NCI-H128 (cell line): ENCODE data around the gene MTAP.

Experiments used
- DNase-seq: peaks from one replicate; lab custom pipeline; 2025; ENCODE audit not compliant: unreplicated experiment; lab: John Stamatoyannopoulos, UW

The MTAP gene

DNA sequence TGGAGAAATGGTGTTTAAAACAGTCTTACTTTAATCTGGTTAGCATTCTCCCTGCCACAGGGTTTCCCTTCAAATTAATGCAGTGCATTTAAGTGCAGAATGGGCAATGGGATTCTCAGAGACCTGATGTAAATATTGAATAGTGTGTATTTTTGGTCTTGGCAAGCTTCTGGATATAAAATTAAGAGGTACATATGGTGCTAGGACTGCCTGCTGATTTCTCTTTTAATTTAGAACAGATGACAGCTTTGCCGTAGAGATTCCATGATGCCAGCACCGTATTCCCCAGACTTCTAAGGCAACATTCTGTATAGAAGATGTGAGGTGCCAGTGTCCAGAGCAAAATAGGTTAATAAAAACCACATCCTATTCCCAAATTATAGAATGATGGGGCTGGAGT lies 1.9 kb downstream of the MTAP start:
- DNase-seq, result no peak

DNA sequence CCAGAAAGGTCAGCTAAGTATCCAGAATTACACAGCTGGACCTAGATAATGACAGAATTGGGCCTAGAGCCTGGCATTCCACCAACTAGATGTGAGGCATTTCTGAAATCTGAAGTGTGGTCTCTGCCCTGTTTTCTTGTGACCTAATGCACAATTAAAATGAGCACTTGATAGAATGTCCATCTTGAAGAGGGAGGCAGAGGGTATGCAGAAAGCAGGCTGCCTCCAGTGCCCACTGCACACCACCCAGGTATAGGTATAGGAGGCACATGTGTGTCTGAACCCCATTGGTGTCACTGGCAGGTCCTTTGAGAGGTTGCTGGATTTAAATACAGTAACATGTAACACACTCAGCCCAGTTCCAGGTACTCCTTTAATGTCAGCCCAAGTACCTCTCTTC lies 2.4 kb downstream of the MTAP start:
- DNase-seq, result no peak

GRCh38 chr9:21806644-21807043 lies 4.2 kb downstream of the MTAP start:
- DNase-seq, result no peak

DNA sequence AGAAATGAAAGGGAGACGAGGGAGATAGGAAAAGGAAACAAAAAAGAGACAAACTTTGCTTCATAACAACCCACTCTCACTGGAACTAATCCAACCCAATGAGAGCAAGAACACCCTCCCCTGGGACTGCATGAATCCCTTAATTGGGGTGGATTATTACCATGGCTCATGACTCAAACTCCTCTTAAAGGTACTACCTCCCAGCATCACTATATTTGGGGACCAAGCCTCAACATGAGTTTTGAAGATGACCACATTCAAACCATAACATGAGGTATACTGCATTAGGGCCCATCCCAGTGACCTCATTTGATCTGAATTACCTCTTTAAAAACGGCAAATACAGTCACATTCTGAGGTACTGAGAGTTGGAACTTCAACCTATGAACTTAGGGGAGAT lies 8.0 kb downstream of the MTAP start:
- DNase-seq, result no peak

GRCh38 chr9:21810881-21811280 lies 8.4 kb downstream of the MTAP start:
- DNase-seq, result no peak

GRCh38 chr9:21811914-21812313 lies 9.5 kb downstream of the MTAP start:
- DNase-seq, result no peak

DNA sequence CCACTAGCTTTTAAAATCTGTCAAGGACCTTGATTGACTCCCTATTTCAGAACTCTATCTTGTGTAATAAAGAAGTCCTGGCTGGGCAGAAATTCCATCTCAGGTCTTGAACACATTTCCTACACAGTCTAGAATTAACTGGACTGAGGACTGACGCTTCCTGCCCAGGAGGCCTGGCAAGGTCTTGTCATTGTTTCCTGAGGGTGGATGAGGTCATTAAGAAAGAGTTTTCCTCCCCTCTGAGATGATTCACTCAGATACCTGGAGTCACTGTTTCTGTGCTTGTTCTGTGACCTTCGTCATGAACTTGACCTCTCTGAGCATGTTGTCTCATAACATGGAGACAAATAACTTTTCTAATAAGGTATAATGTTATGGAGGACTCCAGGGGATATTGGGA lies 10.0 kb downstream of the MTAP start:
- DNase-seq, result no peak

DNA sequence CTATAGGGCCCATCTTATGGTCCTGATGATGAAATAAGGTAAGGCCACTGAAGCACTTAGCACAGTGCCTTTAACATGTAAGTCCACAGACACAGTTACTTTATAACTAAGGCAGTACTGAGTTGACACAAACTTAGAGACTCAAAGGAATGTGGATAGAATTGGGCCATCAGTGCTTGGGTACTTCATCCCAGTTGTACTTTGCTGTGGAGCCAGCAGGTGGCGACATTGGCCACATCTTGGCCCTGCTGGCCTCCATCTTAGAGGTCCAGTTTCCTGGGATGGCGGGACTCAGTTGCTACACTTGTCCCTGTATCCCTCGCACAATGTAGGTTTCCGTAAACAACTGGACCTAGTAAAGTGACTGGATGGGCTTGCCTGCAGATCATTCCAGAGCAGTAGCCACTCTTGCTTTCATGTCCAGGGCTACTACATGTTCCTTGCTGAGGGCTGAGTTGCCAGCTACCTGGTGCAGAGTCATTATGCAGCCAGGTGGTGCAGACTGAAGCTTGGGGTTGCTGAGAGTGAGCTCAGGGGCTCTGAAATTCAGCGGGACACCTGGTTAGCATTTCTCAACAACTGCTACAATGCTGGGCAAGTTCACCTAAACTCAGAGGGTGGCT lies 10.6 kb downstream of the MTAP start:
- DNase-seq, result peak; percentile 17

- peak; percentile 83 for DNase-seq
Observed at GRCh38 chr9:21813575-21814473, 11.4 kb downstream of the MTAP start.

- DNase-seq, result no peak
Observed at GRCh38 chr9:21815643-21816042, 13.2 kb downstream of the MTAP start.

DNA sequence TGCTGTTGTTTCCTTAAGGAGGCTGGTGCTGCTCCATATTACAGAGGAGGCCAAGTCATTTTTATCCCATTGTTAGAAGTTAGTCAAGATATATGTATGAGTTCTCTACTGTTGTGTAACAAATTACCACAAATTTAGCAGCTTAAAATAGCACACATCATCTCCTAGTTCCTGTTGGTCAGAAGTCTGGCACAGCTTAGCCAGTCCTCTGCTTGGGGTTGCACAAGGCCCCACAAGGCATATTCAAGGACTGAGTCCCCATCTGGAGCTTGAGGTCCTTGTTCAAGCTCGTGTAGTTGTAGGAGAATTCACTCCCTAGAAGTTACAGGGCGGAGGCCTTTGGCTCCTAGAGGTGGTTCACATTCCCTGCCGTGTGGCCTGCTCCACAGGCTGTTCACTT lies 14.7 kb downstream of the MTAP start:
- DNase-seq, result no peak

DNA sequence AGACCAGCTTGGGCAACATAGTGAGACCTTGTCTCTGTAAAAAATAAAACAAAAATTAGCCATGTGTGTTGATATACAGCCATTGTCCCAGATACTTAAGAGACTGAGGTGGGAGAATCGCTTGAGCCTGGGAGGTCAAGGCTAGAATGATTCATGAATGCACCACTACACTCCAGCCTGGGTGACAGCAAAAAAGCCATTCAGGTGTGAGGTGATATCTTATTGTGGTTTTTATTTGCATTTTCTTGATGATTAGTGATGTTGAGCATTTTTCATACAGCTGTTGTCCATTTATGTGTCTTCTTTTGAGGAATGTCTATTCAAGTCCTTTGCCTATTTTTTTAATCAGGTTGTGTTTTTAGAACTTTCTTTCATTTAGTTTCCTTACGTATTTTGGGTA lies 23.2 kb downstream of the MTAP start:
- no peak for DNase-seq

- DNase-seq, result no peak
Observed at GRCh38 chr9:21828853-21829410, 26.5 kb downstream of the MTAP start.

GRCh38 chr9:21830589-21830988 lies 28.2 kb downstream of the MTAP start:
- DNase-seq, result no peak

DNA sequence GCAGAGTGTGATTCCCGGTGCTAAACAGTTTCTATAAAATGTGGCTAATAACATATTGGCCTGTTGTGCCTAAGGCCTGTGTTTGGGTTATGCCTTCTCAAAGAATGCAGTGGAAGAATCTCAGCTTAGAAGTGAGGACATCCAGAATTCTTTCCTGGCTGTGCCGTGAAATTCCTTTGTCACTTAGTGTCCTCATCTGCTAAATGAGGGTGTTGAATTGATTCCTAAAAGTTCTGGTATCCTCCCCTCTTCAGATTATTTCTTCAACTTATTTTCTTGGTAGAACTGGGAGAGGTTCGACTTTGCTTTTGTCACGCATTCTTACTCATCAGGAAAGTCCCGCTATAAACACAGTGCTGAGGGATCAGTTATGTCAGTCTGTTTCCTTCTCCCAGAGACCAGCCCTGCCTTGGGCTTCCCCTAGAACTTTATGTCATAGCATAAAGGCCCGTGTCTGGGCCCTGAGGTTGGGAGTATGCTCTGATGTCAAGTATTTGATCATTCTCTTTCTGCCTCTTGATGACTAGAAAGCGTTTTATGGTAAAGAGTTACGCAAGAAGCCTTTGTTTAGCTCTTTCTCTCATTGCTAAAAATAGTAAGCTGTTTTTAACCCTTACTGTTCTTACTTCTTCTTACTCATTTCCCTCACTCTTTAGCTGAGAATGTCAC lies 29.5 kb downstream of the MTAP start:
- no peak for DNase-seq

DNA sequence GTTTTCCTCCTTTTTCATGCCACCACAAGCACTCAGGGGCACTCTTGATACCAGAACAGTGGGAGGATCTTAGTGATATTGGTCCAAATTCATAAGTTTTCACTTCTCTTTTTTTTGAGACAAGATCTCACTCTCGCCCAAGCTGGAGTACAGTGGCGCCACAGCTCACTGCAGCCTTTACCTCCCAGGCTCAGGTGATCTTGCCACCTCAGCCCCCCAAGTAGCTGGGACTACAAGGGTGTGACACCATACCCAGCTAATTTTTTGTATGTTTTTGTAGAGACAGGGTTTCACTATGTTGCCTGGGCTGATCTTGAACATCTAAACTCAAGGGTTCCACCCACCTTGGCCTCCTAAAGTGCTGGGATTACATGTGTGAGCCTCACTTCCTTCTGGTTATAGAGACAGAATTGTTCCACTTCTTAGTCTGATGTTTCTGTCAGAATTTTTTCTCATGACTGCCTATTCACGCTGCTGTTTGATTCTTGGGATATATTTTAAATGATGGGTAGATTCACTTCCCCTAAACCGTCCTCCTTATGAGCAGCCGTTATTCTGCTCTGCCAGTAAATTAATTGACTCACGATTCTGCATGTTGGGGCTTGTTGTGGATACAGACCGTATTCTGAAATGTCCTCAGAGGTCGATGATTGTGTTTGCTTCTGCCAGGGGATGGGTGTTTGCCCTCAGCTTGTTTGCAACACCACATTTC lies 30.8 kb downstream of the MTAP start:
- DNase-seq, result no peak

DNA sequence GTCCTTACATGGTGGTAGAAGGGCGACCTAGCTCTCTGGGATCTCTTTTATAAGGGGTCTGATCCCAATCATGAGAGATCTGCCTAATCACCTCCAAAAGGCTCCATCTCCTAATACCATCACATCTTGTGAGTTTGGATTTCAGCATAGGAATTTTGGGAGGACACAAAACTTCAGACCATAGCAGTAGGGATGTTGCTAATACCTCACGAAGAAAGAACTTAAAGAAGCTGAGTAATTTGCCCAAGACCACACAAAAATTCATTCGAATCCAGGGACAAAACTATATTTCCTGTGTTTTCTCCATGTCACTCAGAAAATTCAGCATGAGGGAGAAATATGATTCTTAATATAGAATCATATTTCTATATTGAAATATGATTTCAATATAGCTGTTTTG lies 32.7 kb downstream of the MTAP start:
- DNase-seq, result no peak

DNA sequence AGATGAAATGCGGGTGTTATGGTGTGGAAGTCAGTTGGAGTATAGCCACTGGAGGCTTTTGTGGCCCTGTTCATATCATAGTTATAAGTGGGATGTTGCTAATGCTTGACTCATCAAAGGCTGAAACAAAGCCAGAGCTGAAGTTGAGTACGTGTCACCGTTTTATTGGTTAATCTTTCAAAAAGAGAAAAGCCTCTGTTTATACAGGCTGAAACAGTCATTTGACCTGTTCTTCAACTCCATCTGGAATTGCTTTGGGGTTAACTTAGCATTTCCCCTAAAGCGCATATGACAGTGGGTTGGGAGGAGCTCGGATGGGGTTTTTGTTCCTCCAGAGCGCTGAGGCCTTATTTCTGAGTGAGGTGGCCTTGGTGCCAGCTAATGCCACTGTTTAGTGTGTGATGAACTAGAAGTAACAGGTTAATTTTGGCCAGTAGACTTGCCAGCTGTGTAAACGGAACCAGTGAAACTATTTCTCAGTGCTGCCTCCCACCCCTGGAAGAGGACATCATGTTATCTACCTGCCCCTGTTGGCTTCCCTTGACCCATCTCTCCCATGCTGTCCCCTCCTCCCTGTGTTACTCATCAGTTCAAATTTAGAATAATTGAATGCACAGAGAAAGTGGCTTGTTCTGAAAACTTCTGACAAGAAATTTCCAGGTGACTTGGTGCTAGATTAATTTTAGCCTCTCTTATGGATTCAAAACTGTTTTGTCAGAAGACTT lies 34.2 kb downstream of the MTAP start:
- DNase-seq, result no peak

- no peak for DNase-seq
Observed at GRCh38 chr9:21837501-21837900, 35.1 kb downstream of the MTAP start.

DNA sequence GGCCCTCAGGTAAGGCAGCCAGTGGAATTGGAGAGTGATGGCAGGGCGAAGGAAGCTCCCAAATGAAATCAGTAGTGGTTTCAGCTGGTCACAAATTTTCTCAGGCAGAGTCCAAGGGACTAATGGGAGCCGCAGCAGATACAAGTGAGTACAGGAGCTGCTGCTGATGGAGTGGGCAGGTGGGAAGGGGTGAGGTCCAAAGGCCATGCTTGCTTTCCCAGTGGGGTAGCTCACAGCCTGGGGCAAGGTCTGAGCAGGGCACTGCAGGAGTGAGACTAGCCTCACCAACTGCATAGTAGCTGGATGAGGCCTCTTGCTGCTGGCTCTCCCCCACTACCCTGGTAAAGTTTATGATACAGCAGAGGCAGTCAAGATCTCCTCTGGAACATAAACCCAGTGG lies 38.2 kb downstream of the MTAP start:
- no peak for DNase-seq

GRCh38 chr9:21841133-21841532 lies 38.7 kb downstream of the MTAP start:
- DNase-seq, result no peak
